AG04450 (cell line): Measurements from ENCODE around the gene GPR6. TPM values are rescaled to one million over a fixed set of nuclear protein-coding genes. Genes with fewer than 3 reads are reported as not detected.

Experiments
- CTCF ChIA-PET: fragments of 300-600, 350-600 bp; formaldehyde crosslinking; extraction: SDS; loops from one replicate; lab custom pipeline; 2022; ENCODE audit warnings: antibody characterized with exemption, inconsistent platforms; lab: Charles Lee
- POLR2A ChIA-PET: fragments of 350-600 bp; formaldehyde crosslinking; extraction: SDS; loops from one replicate; lab custom pipeline; 2021; ENCODE audit warnings: antibody characterized with exemption, inconsistent platforms; lab: Yijun Ruan, JAX
- DNase-seq: peaks from one replicate; pipeline ENCODE4 v3.0.0-alpha.2; 2011; ENCODE audit warnings: low read depth, low spot score
- H3K27ac ChIP-seq: one replicate; pipeline ENCODE4 v1.5.1; 2012; ENCODE audit warnings: low read depth, low read length, control low read depth
- H3K27me3 ChIP-seq: one replicate; pipeline ENCODE4 v1.6.0; 2012; ENCODE audit warnings: low read length; ENCODE audit not compliant: control insufficient read depth, insufficient read depth
- H3K4me3 ChIP-seq: 2 replicates; pipeline ENCODE4 v1.5.1; 2011; ENCODE audit warnings: mild to moderate bottlenecking, low read depth, low read length, control low read depth
- H3K9me3 ChIP-seq: 2 replicates; pipeline ENCODE4 v1.5.1; 2012; ENCODE audit warnings: low read length; ENCODE audit not compliant: control insufficient read depth, insufficient read depth
- polyA plus RNA-seq: library from polyadenylated mRNA; depleted of rRNA; stranded (reverse); fragments of >200 nt; gene quantifications from 2 replicates; pipeline ENCODE4 v1.2.3, GENCODE V29; 2011
- TF ChIP-seq, protein P1 (sequence below): IDR thresholded peaks from 2 replicates; pipeline ENCODE4 v1.5.1; 2011; ENCODE audit warnings: low read depth, low read length, control low read depth, inconsistent platforms

The GPR6 gene
- polyA plus RNA-seq, 1 experiment, result not detected

DNA sequence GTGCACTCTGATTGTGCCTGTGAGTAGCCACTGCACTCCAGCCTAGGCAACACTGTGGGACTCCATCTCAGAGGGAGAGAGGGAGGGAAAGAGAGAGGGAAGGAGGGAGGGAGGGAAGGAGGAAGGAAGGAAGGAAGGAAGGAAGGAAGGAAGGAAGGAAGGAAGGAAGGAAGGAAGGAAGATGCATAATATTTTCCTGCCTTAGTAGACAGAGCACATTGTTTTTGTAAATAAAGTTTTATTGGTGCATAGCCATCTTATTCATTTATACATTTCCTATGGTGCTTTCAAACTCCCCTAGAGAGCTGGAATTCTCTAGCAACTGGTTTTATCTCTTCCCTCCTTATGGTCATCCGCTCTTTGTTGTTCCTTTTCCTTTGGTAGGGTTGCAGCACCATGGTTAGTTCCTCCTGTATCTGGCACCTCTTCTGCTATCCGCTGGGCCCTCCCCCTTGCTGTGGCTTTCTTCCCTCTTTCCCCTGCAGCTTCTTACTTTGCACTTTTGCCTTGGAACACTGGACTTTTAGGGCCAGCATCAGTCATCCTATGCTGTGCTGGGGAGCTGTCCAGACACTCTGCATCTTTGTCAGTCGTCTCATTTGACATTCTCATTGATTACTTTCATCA is 20.2 kb downstream of the GPR6 start:
- Histone ChIP-seq H3K27ac (no peak overlapping the region), H3K27me3 (no peaks in the 10 kb centered on the region), H3K9me3 (no peaks in the 10 kb centered on the region), H3K4me3 (no peak overlapping the region)
- POLR2A ChIA-PET, result no interaction called here
- TF ChIP-seq, protein P1, sequence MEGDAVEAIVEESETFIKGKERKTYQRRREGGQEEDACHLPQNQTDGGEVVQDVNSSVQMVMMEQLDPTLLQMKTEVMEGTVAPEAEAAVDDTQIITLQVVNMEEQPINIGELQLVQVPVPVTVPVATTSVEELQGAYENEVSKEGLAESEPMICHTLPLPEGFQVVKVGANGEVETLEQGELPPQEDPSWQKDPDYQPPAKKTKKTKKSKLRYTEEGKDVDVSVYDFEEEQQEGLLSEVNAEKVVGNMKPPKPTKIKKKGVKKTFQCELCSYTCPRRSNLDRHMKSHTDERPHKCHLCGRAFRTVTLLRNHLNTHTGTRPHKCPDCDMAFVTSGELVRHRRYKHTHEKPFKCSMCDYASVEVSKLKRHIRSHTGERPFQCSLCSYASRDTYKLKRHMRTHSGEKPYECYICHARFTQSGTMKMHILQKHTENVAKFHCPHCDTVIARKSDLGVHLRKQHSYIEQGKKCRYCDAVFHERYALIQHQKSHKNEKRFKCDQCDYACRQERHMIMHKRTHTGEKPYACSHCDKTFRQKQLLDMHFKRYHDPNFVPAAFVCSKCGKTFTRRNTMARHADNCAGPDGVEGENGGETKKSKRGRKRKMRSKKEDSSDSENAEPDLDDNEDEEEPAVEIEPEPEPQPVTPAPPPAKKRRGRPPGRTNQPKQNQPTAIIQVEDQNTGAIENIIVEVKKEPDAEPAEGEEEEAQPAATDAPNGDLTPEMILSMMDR, result no peak
- CTCF ChIA-PET, result no interaction called here
- no peak for DNase-seq

GRCh38 chr6:109999740-110000139 is 21.6 kb downstream of the GPR6 start:
- H3K4me3 ChIP-seq, result no peak overlapping the region
- ChIA-PET CTCF (interaction anchor here (1.0 kb wide), 1 partner anchor 39 kb away, joined by 7 read pairs; no protein-coding TSS in a partner anchor), POLR2A (no interaction called here)

GRCh38 chr6:110002676-110003075 is 24.6 kb downstream of the GPR6 start:
- Histone ChIP-seq H3K9me3 (no peaks in the 10 kb centered on the region), H3K27me3 (no peaks in the 10 kb centered on the region), H3K4me3 (no peak overlapping the region), H3K27ac (no peak overlapping the region)
- DNase-seq, result no peak
- CTCF ChIA-PET, result interaction anchor here (1.2 to 1.4 kb wide), 2 partner anchors 37 to 297 kb away, joined by 3 to 12 read pairs; no protein-coding TSS in a partner anchor
- POLR2A ChIA-PET, result no interaction called here
- TF ChIP-seq, protein P1, result no peak

More at GRCh38 chr6:109999740-110000139, 21.6 kb downstream of the GPR6 start:
- Histone ChIP-seq H3K9me3 (no peaks in the 10 kb centered on the region), H3K27ac (no peak overlapping the region), H3K27me3 (no peaks in the 10 kb centered on the region)
- TF ChIP-seq, protein P1, result no peak
- no peak for DNase-seq

GRCh38 chr6:110013386-110013785 is 35.3 kb downstream of the GPR6 start:
- Histone ChIP-seq H3K9me3 (no peaks in the 10 kb centered on the region), H3K4me3 (no peak overlapping the region), H3K27me3 (peaks cover 1% of the 10 kb centered on the region), H3K27ac (no peak overlapping the region)
- ChIA-PET POLR2A (no interaction called here), CTCF (no interaction called here)
- TF ChIP-seq, protein P1, result no peak
- DNase-seq, result no peak

DNA sequence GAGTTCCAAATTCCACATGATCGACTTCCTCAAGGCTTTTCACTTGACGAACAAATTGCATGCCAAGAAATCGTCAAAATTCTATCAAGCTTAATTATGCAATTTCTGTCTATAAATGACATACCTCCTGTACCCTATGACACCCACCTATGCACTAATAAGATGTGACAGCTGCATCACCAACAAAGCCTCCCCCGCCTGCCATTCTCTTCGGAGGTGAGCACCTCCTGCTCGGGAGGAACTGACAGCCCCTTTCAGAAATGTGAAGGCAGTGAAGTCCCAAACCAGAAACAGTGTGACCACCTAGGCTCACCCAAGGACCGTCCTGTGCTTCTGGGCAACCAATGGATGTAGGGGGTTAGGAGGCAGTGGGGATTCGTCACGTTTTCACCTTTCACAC is 37.1 kb downstream of the GPR6 start:
- TF ChIP-seq, protein P1, result no peak
- peaks cover 4% of the 10 kb centered on the region for H3K27me3 ChIP-seq
- ChIA-PET CTCF (no interaction called here), POLR2A (no interaction called here)
- DNase-seq, result no peak
- no peak overlapping the region for H3K4me3 ChIP-seq
- H3K27ac ChIP-seq, result no peak overlapping the region
- no peaks in the 10 kb centered on the region for H3K9me3 ChIP-seq
